Activated CD4-positive, CD25-positive, alpha-beta regulatory T cell treated with anti-CD3 and anti-CD28 coated beads, Interleukin-2, amount 50 U/mL, for 72 hours (primary cell): Measurements from ENCODE around the gene RTKN.
A peak's percentile ranks its signal among the peaks of the same experiment; 100 is the strongest.
"Not testable (repeated sequence)": the region's sequence is repeated elsewhere in the genome, so short reads cannot be mapped to it uniquely, and the experiment has no call there.

ENCODE experiments used
- DNase-seq: peaks from one replicate; pipeline ENCODE4 v3.0.0; 2021

The RTKN gene

GRCh38 chr2:74441690-74442482, at the start of gene RTKN:
TSS of gene RTKN (minus strand) at chr2:74441937. CDS start at chr2:74441816, 121 bp downstream.
- no peak for DNase-seq

GRCh38 chr2:74489906-74490305, 48.2 kb upstream of the RTKN start:
- no peak for DNase-seq

- no peak for DNase-seq
Observed at GRCh38 chr2:74488643-74489481, 47.1 kb upstream of the RTKN start.

GRCh38 chr2:74486141-74486540, 44.4 kb upstream of the RTKN start:
- DNase-seq, result no peak

GRCh38 chr2:74483675-74484164, 42.0 kb upstream of the RTKN start:
- not testable (repeated sequence) for DNase-seq

GRCh38 chr2:74482801-74483674, 41.3 kb upstream of the RTKN start, which contains the start of the genes CCDC142 and TTC31:
TSS of gene CCDC142 (minus strand) at chr2:74482998. CDS start at chr2:74482837, 161 bp downstream.
TSS of gene TTC31 (plus strand) at chr2:74483081. CDS start at chr2:74483096, 15 bp downstream.
- peak; percentile 90 for DNase-seq

- DNase-seq, result peak; percentile 71
Observed at GRCh38 chr2:74481961-74482800, 40.4 kb upstream of the RTKN start.

GRCh38 chr2:74481431-74481830, 39.7 kb upstream of the RTKN start:
- no peak for DNase-seq

GRCh38 chr2:74474899-74475298, 33.2 kb upstream of the RTKN start:
- DNase-seq, result no peak

GRCh38 chr2:74474481-74474880, 32.7 kb upstream of the RTKN start:
- DNase-seq, result no peak

- no peak for DNase-seq
Observed at GRCh38 chr2:74472945-74473258, 31.2 kb upstream of the RTKN start.

GRCh38 chr2:74472086-74472944, 30.6 kb upstream of the RTKN start, which contains the start of gene MRPL53:
TSS of gene MRPL53 (minus strand) at chr2:74472680. CDS start at chr2:74472660, 20 bp downstream.
- peak; percentile 98 for DNase-seq

GRCh38 chr2:74471332-74472065, 29.8 kb upstream of the RTKN start:
- DNase-seq, result no peak

GRCh38 chr2:74470742-74471141, 29.0 kb upstream of the RTKN start:
- DNase-seq, result not testable (repeated sequence)

GRCh38 chr2:74464406-74464805, 22.7 kb upstream of the RTKN start:
- DNase-seq, result no peak

GRCh38 chr2:74462786-74463105, 21.0 kb upstream of the RTKN start:
- no peak for DNase-seq

- no peak for DNase-seq
Observed at GRCh38 chr2:74462054-74462785, 20.5 kb upstream of the RTKN start.

GRCh38 chr2:74461187-74462053, 19.7 kb upstream of the RTKN start:
- DNase-seq, result no peak
